Glutamatergic neuron (in vitro differentiated cells): Measurements from ENCODE around the gene MVB12B. TPM values are rescaled to one million over a fixed set of nuclear protein-coding genes. Genes with fewer than 3 reads are reported as not detected.
A peak's percentile ranks its signal among the peaks of the same experiment; 100 is the strongest.

Experiments used
- DNase-seq: peaks from one replicate; pipeline ENCODE4 v3.0.0; 2022
- H3K27ac Mint-ChIP-seq: one replicate; pipeline ENCODE4 v1.8.0; 2020; ENCODE audit warnings: mild to moderate bottlenecking, mixed read lengths, inconsistent platforms; ENCODE audit not compliant: unreplicated experiment
- H3K27me3 Mint-ChIP-seq: one replicate; pipeline ENCODE4 v1.8.0; 2020; ENCODE audit warnings: mild to moderate bottlenecking, moderate library complexity, mixed read lengths, inconsistent platforms; ENCODE audit not compliant: unreplicated experiment
- H3K36me3 Mint-ChIP-seq: one replicate; pipeline ENCODE4 v1.8.0; 2020; ENCODE audit warnings: mild to moderate bottlenecking, mixed read lengths, inconsistent platforms; ENCODE audit not compliant: unreplicated experiment
- H3K4me1 Mint-ChIP-seq: one replicate; pipeline ENCODE4 v1.8.0; 2020; ENCODE audit warnings: mild to moderate bottlenecking, low read depth, mixed read lengths, inconsistent platforms; ENCODE audit not compliant: unreplicated experiment
- H3K4me3 Mint-ChIP-seq: one replicate; pipeline ENCODE4 v1.8.0; 2020; ENCODE audit warnings: mild to moderate bottlenecking, mixed read lengths, inconsistent platforms; ENCODE audit not compliant: unreplicated experiment
- H3K9me3 Mint-ChIP-seq: one replicate; pipeline ENCODE4 v1.8.0; 2020; ENCODE audit warnings: mild to moderate bottlenecking, moderate library complexity, mixed read lengths, inconsistent platforms; ENCODE audit not compliant: unreplicated experiment
- CTCF ChIP-seq: fragments of 200-600 bp; sonication (generic); IDR thresholded peaks from one replicate; pipeline ENCODE4 v1.5.0; 2021; ENCODE audit not compliant: partially characterized antibody, unreplicated experiment
- total RNA-seq: library from RNA; stranded (reverse); fragmentation: NEBNext Ultra II Directional; extraction: Animal tissue kit (Norgen Biotek cat#: 25700); gene quantifications from one replicate; pipeline ENCODE4 v1.2.1, GENCODE V29; 2021; ENCODE audit not compliant: unreplicated experiment

The MVB12B gene
- total RNA-seq, 1 donor from 2014 or later = 41.1 TPM

GRCh38 chr9:126419475-126419874 lies 92.8 kb downstream of the MVB12B start:
- Mint-ChIP-seq H3K4me3 (no peak overlapping the region), H3K27ac (no peak overlapping the region), H3K36me3 (peaks cover 6% of the 10 kb centered on the region), H3K9me3 (peaks cover 1% of the 10 kb centered on the region), H3K4me1 (peaks cover 4% of the 10 kb centered on the region), H3K27me3 (peaks cover 7% of the 10 kb centered on the region)
- no peak for DNase-seq
- TF ChIP-seq CTCF = no peak

- Mint-ChIP-seq H3K27me3 (peaks cover 7% of the 10 kb centered on the region), H3K9me3 (no peaks in the 10 kb centered on the region), H3K4me1 (peaks cover 4% of the 10 kb centered on the region), H3K27ac (peak overlapping the region; percentile 46), H3K4me3 (no peak overlapping the region), H3K36me3 (peaks cover 6% of the 10 kb centered on the region)
- no peak for DNase-seq
- TF ChIP-seq CTCF = no peak
These were observed 93.5 kb downstream of the MVB12B start for GRCh38 chr9:126420135-126420534.

GRCh38 chr9:126420643-126421564 lies 94.3 kb downstream of the MVB12B start:
- Mint-ChIP-seq H3K4me1 (peaks cover 4% of the 10 kb centered on the region), H3K36me3 (peaks cover 6% of the 10 kb centered on the region), H3K27ac (no peak overlapping the region), H3K4me3 (no peak overlapping the region), H3K27me3 (peaks cover 5% of the 10 kb centered on the region), H3K9me3 (no peaks in the 10 kb centered on the region)
- no peak for TF ChIP-seq CTCF
- DNase-seq = no peak

- Mint-ChIP-seq H3K9me3 (no peaks in the 10 kb centered on the region), H3K36me3 (peaks cover 6% of the 10 kb centered on the region), H3K4me1 (peaks cover 4% of the 10 kb centered on the region), H3K4me3 (no peak overlapping the region), H3K27me3 (peaks cover 5% of the 10 kb centered on the region), H3K27ac (no peak overlapping the region)
- TF ChIP-seq CTCF = no peak
- no peak for DNase-seq
These were observed 95.2 kb downstream of the MVB12B start for GRCh38 chr9:126421567-126422428.
